Stimulated activated CD8-positive, alpha-beta memory T cell treated with anti-CD3 and anti-CD28 coated beads, Interleukin-4, amount 100 ng/mL, for 24 hours (primary cell): ENCODE data around the gene DHRS13.
A peak's percentile ranks its signal among the peaks of the same experiment; 100 is the strongest.

Experiments
- DNase-seq: peaks from one replicate; pipeline ENCODE4 v3.0.0-alpha.2; 2020; ENCODE audit warnings: low read depth

Gene DHRS13

DNA sequence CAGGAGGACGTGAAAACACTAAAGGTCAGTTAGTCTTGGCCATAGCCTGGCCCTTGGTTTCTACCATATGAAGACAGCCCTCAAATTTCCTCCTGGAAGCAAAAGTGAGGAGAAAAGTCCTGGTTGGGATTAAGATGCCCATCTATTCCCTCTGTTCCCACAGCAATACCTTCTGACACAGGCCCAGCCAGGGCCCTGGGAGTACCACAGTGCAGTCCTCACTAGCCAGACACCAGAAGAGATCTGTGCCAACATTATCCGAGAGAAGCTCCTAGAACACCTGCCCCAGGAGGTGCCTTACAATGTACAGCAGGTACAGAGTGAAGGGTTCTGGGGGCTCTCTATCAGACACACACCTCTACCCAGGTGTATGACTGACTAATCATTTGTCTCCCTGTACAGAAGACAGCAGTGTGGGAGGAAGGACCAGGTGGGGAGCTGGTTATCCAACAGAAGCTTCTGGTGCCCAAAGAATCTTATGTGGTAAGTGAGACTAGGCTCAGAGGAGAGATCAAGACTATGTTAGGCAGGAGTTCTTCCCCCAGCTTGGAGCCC is 44.0 kb downstream of the DHRS13 start:
- DNase-seq = no peak

- DNase-seq = no peak
Measured at GRCh38 chr17:28857905-28858800, 44.7 kb downstream of the DHRS13 start.

- no peak for DNase-seq
Measured at GRCh38 chr17:28856028-28856574, 46.8 kb downstream of the DHRS13 start.

GRCh38 chr17:28855336-28855679 is 47.6 kb downstream of the DHRS13 start:
- DNase-seq = no peak

- DNase-seq = peak; percentile 71
Measured at GRCh38 chr17:28854457-28855335, 48.2 kb downstream of the DHRS13 start, which contains the start of gene ERAL1. ERAL1 (plus strand) TSS chr17:28855016; CDS start chr17:28855035, 19 bp downstream.

DNA sequence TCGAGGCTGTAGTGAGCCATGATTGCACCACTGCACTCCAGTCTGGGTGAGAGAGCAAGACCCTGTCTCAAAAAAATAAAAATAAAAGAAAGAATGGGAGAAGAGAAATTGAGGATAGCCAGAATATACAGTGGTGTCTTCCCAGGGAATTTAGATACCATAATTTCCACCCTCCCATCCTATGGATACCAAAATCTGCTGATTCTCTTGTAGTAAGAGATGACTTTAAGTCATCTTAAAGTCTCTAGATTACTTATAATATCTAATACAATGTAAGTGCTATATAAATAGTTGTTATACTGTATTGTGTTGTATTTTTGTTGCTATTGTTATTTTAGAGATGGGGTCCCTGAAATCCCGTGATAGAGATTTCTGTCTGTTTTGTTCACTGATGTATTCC is 49.6 kb downstream of the DHRS13 start:
- no peak for DNase-seq

DNA sequence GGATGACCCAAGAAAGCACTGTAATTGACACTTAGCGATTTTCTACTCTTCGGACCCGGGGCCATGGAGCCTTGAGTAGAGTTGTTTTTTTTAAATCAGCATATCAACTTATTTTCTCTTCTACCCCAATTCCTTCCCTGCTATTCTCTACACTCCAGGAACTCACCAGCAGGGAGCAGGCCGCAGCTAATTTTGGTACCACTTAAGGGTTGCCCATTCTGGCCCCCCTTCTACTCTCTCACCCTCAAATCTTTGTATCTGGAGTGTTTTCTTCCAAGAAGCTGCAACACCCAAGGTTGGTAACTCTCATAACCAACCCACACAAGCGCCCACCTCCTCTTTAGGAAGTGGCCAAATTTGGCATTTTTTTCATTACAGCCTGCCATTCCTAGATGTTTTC is 53.6 kb downstream of the DHRS13 start:
- DNase-seq = no peak

DNA sequence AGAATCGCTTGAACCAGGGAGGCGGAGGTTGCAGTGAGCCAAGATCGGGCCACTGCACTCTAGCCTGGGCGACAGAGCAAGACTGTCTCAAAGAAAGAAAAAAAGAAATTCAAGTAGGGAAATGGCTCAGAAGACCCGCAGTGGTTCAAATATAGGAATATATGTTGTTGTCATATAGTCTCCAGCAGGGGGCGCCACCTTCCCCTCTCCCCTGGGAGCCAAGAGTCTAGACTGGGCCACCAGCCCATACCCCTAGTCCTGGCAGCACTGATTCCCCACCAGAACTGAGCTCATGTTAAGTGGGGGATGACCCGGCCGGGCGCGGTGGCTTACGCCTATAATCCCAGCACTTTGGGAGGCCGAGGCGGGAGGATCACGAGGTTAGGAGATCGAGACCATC is 54.2 kb downstream of the DHRS13 start:
- peak; percentile 26 for DNase-seq
